ENCODE results near the gene CNTNAP2. TPM values are rescaled to one million over a fixed set of nuclear protein-coding genes. Genes with fewer than 3 reads are reported as not detected.

The CNTNAP2 gene
- total RNA-seq, 1 donor from 2014 or later: 2.2 TPM

DNA sequence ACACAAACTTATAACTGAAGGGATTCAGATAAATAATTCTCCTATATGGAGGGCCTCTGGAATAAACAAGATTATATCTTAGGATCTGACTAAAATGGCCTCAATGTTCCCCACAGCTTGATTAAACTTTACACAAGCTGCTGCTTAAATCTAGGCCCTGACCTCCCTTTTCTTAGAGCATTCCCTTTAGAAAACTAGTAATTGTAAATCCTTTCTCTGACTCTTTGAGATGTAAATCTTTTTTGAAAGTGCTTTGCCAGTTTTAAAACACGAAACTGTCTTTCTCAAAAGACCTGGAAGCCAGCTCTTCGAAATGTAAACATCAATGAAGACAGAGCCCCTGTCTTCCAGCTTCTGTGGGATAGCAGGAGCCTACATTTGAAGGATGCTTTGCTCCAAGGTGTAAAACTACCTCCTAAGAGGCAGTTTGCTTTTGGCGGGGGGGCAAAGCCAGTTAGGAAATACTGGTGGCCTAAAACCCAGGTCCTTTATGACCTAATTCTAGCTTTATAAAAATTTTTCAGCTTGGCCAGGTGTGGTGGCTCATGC lies 758.7 kb downstream of the CNTNAP2 start:
- Histone ChIP-seq H3K27ac (no peak overlapping the region), H3K4me1 (no peaks in the 10 kb centered on the region), H3K4me3 (no peak overlapping the region), H3K9me3 (no peaks in the 10 kb centered on the region), H3K27me3 (no peaks in the 10 kb centered on the region), H3K36me3 (no peaks in the 10 kb centered on the region)
- DNase-seq (ENCODE audit: extremely low spot score in 2 of 2): no peak
- intact Hi-C loops (cut with DNase I): no loop called here
- TF ChIP-seq POLR2AphosphoS5 (IDR thresholded peaks at IDR 0.05; ENCODE audit: insufficient read depth in 1 of 2, low read depth in 1 of 2) (no peak), POLR2A (IDR thresholded peaks at IDR 0.05) (no peak)
- TF ChIP-seq, protein P1, sequence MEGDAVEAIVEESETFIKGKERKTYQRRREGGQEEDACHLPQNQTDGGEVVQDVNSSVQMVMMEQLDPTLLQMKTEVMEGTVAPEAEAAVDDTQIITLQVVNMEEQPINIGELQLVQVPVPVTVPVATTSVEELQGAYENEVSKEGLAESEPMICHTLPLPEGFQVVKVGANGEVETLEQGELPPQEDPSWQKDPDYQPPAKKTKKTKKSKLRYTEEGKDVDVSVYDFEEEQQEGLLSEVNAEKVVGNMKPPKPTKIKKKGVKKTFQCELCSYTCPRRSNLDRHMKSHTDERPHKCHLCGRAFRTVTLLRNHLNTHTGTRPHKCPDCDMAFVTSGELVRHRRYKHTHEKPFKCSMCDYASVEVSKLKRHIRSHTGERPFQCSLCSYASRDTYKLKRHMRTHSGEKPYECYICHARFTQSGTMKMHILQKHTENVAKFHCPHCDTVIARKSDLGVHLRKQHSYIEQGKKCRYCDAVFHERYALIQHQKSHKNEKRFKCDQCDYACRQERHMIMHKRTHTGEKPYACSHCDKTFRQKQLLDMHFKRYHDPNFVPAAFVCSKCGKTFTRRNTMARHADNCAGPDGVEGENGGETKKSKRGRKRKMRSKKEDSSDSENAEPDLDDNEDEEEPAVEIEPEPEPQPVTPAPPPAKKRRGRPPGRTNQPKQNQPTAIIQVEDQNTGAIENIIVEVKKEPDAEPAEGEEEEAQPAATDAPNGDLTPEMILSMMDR (IDR thresholded peaks at IDR 0.05): no peak

DNA sequence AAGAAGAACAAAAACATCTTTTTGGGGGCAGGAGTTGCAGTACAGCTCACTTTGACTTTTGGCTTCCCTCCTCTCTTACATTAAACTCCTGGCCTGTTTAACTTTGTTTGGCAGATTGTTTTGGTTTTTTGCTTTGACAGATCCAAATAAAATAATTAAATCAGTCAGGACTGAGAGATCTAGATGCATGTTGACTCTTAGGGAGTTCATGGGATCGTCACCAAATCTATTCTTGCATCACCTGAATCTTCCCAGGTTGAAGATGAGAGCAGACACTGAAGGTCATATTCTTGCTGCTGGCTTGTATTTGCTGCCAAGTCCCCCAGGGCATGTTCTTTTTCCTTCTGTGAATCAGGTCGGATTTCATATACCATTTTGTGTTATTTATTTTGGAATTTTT lies 759.4 kb downstream of the CNTNAP2 start:
- Histone ChIP-seq H3K27me3 (no peaks in the 10 kb centered on the region), H3K4me3 (no peak overlapping the region), H3K36me3 (no peaks in the 10 kb centered on the region), H3K9me3 (no peaks in the 10 kb centered on the region), H3K27ac (no peak overlapping the region), H3K4me1 (no peaks in the 10 kb centered on the region)
- intact Hi-C loops (cut with DNase I): no loop called here
- TF ChIP-seq, protein P1 (IDR thresholded peaks at IDR 0.05): no peak
- no peak for TF ChIP-seq POLR2A (IDR thresholded peaks at IDR 0.05)
- no peak for TF ChIP-seq POLR2AphosphoS5 (IDR thresholded peaks at IDR 0.05; ENCODE audit: insufficient read depth in 1 of 2, low read depth in 1 of 2)
- DNase-seq (ENCODE audit: extremely low spot score in 2 of 2): no peak

DNA sequence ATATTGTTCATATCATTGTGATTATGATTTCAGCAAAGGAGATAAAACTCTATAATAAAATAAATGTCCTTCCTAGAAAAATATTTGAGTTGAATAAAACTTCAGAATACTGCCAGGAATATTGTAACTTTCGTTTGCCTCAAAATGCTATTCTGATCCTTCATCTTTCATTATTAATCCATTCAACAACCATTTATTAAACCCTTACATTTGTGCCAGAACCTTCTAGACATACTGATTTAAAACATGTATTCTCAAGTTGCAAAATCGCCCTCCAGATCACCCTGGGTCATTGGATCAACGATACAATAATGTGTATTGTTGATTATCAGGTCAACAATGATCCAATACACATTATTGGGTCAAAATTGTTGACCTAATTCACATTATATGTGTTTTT lies 759.8 kb downstream of the CNTNAP2 start:
- no peaks in the 10 kb centered on the region for H3K27me3 ChIP-seq
- DNase-seq (ENCODE audit: extremely low spot score in 2 of 2): no peak
- no peaks in the 10 kb centered on the region for H3K9me3 ChIP-seq
- intact Hi-C loops (cut with DNase I): no loop called here
- no peaks in the 10 kb centered on the region for H3K4me1 ChIP-seq
- TF ChIP-seq POLR2AphosphoS5 (IDR thresholded peaks at IDR 0.05; ENCODE audit: insufficient read depth in 1 of 2, low read depth in 1 of 2) (no peak), POLR2A (IDR thresholded peaks at IDR 0.05) (no peak)
- TF ChIP-seq, protein P1 (IDR thresholded peaks at IDR 0.05): no peak
- H3K36me3 ChIP-seq: no peaks in the 10 kb centered on the region
- H3K27ac ChIP-seq: no peak overlapping the region
- H3K4me3 ChIP-seq: no peak overlapping the region

DNA sequence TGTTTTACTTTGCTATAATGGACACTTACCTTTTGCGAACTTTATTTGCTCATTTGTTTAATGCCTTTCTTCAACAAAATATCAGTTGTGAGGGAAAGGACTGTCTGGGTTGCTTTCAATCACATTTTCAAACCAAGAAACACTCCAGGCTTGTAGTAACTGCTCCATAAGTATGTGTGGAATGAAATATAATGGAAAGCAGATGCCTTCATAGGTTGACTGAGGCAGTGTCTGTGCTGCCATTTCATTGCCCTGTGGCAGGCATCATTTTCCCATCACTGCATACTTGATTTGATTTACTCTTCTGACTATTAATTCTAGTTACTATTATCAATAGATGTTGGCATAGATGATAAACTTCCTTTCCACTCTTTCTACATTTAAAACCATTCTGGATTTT lies 762.3 kb downstream of the CNTNAP2 start:
- TF ChIP-seq, protein P1 (IDR thresholded peaks at IDR 0.05): no peak
- no peak for TF ChIP-seq POLR2A (IDR thresholded peaks at IDR 0.05)
- no peak for TF ChIP-seq POLR2AphosphoS5 (IDR thresholded peaks at IDR 0.05; ENCODE audit: insufficient read depth in 1 of 2, low read depth in 1 of 2)
- no peak for DNase-seq (ENCODE audit: extremely low spot score in 2 of 2)
- Histone ChIP-seq H3K9me3 (no peaks in the 10 kb centered on the region), H3K27ac (no peak overlapping the region), H3K27me3 (no peaks in the 10 kb centered on the region), H3K36me3 (no peaks in the 10 kb centered on the region), H3K4me1 (no peaks in the 10 kb centered on the region), H3K4me3 (no peak overlapping the region)
- intact Hi-C loops (cut with DNase I): no loop called here

DNA sequence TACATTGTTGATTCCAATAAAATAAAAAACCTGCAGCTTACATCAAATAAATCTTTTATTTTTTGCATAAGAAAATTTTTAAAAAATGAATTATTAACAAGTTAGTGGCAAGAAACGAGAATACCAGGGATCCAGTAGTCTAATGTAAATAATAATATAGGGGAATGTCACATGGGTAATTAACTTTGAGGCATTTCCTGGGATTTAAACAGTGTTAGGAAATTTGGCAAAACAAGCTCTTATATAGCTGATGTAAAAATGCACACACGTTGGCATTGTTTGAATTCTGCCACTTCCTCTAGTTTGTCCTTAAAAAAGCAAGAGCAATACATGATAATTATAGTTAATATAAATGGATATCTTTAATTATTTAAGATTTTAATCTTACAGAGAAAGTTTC lies 768.6 kb downstream of the CNTNAP2 start:
- no peak for DNase-seq (ENCODE audit: extremely low spot score in 2 of 2)
- intact Hi-C loops (cut with DNase I): no loop called here
- Histone ChIP-seq H3K27me3 (no peaks in the 10 kb centered on the region), H3K27ac (no peak overlapping the region), H3K4me3 (no peak overlapping the region), H3K9me3 (no peaks in the 10 kb centered on the region), H3K4me1 (no peaks in the 10 kb centered on the region), H3K36me3 (no peaks in the 10 kb centered on the region)
- TF ChIP-seq, protein P1 (IDR thresholded peaks at IDR 0.05): no peak
